ENCODE measurements around the gene NRXN3. TPM values are rescaled to one million over a fixed set of nuclear protein-coding genes. Genes with fewer than 3 reads are reported as not detected.

NRXN3 gene
- polyA plus RNA-seq, 1 donor (not counting 4 experiments of a cell fraction or from before 2014, with no cell fraction given): 0.89 TPM

DNA sequence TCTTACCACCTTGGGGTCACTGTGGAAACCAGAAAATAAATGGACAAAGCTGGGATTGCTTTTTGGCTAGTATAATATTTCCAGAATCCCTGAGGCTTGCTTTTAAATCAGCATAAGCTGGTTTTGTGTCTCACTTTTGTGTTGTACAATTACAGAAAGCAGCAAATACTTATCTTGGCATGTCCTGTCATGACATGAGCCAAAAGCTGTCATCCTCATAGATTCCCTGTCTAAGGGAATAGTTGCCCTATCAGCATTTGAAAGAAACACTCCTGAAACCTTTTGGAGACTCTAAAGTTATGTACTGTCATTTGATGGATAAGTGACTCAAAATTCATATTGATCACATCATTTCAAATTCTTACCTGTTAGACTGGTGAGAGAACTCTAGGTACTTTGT lies 987.2 kb downstream of the NRXN3 start:
- Histone ChIP-seq H4K20me1 (ENCODE audit: control insufficient read depth, extremely low read depth, insufficient read depth, low read length) (no peaks in the 10 kb centered on the region), H3K27me3 (ENCODE audit: control insufficient read depth, extremely low read depth, insufficient read depth, low read length) (no peaks in the 10 kb centered on the region), H3K4me1 (ENCODE audit: control insufficient read depth, extremely low read depth, insufficient read depth, low read length) (no peaks in the 10 kb centered on the region), H2AFZ (ENCODE audit: control insufficient read depth, low read length) (no peak overlapping the region), H3K9ac (ENCODE audit: control insufficient read depth, extremely low read depth, insufficient read depth, low read length) (no peak overlapping the region), H3K4me2 (ENCODE audit: control insufficient read depth, extremely low read depth, insufficient read depth, low read depth, low read length) (no peak overlapping the region), H3K9me3 (ENCODE audit: control insufficient read depth, low read depth, low read length) (no peaks in the 10 kb centered on the region), H3K36me3 (ENCODE audit: control insufficient read depth in 2 of 2, extremely low read depth in 1 of 2, insufficient read depth in 2 of 2, low read length in 2 of 2) (no peaks in the 10 kb centered on the region), H3K4me3 (ENCODE audit: control insufficient read depth in 2 of 3, extremely low read depth in 1 of 3, insufficient read depth in 2 of 3, low read depth in 1 of 3, low read length in 3 of 3) (no peak overlapping the region), H3K9me1 (ENCODE audit: control insufficient read depth, extremely low read depth, insufficient read depth, low read length) (no peaks in the 10 kb centered on the region), H3K27ac (ENCODE audit: control insufficient read depth, insufficient read depth, low read length) (no peak overlapping the region), H3K79me2 (ENCODE audit: control insufficient read depth, insufficient read depth, low read length) (no peaks in the 10 kb centered on the region)
- DNase-seq (ENCODE audit: low read depth, low spot score) (no peak), FAIRE-seq (no peak)
- TF ChIP-seq, protein P1, sequence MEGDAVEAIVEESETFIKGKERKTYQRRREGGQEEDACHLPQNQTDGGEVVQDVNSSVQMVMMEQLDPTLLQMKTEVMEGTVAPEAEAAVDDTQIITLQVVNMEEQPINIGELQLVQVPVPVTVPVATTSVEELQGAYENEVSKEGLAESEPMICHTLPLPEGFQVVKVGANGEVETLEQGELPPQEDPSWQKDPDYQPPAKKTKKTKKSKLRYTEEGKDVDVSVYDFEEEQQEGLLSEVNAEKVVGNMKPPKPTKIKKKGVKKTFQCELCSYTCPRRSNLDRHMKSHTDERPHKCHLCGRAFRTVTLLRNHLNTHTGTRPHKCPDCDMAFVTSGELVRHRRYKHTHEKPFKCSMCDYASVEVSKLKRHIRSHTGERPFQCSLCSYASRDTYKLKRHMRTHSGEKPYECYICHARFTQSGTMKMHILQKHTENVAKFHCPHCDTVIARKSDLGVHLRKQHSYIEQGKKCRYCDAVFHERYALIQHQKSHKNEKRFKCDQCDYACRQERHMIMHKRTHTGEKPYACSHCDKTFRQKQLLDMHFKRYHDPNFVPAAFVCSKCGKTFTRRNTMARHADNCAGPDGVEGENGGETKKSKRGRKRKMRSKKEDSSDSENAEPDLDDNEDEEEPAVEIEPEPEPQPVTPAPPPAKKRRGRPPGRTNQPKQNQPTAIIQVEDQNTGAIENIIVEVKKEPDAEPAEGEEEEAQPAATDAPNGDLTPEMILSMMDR (optimal IDR thresholded peaks at IDR 0.05 in 1 of 3, IDR thresholded peaks at IDR 0.05 in 1 of 3, conservative IDR thresholded peaks at IDR 0.05 in 1 of 3; ENCODE audit: extremely low read depth in 1 of 3, insufficient read depth in 2 of 3, low read length in 3 of 3): no peak
- TF ChIP-seq EZH2 (IDR thresholded peaks at IDR 0.05; ENCODE audit: low read length): no peak
- dilution Hi-C loops (cut with MboI; ENCODE audit: extremely low pct_ligation_motif_present, low sequenced_read_pairs): no loop called here

DNA sequence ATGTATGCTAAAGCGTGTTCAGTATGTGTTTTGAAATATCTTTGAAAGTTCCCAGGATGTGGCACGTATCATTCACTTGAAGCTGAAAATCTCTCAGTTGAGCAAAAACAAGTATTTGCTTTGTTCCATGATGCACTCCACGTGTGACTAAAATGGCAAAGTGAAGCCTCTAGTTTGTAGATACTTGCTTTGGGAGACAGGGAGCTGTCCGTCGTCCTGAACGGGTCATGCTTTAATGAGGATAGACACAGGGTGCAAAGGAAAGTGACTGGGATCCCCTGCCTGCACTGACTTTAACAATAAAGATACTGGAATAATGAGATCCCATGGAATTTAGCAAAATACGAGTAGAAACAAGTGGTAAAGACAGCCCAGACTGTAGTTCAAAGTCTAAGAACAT lies 991.4 kb downstream of the NRXN3 start:
- Histone ChIP-seq H3K27ac (ENCODE audit: control insufficient read depth, insufficient read depth, low read length) (no peak overlapping the region), H3K36me3 (ENCODE audit: control insufficient read depth in 2 of 2, extremely low read depth in 1 of 2, insufficient read depth in 2 of 2, low read length in 2 of 2) (no peaks in the 10 kb centered on the region), H3K27me3 (ENCODE audit: control insufficient read depth, extremely low read depth, insufficient read depth, low read length) (no peaks in the 10 kb centered on the region), H3K9ac (ENCODE audit: control insufficient read depth, extremely low read depth, insufficient read depth, low read length) (no peak overlapping the region), H4K20me1 (ENCODE audit: control insufficient read depth, extremely low read depth, insufficient read depth, low read length) (no peaks in the 10 kb centered on the region), H3K4me1 (ENCODE audit: control insufficient read depth, extremely low read depth, insufficient read depth, low read length) (no peaks in the 10 kb centered on the region), H3K9me1 (ENCODE audit: control insufficient read depth, extremely low read depth, insufficient read depth, low read length) (no peaks in the 10 kb centered on the region), H3K9me3 (ENCODE audit: control insufficient read depth, low read depth, low read length) (no peaks in the 10 kb centered on the region), H3K79me2 (ENCODE audit: control insufficient read depth, insufficient read depth, low read length) (no peaks in the 10 kb centered on the region), H3K4me2 (ENCODE audit: control insufficient read depth, extremely low read depth, insufficient read depth, low read depth, low read length) (no peak overlapping the region), H2AFZ (ENCODE audit: control insufficient read depth, low read length) (no peak overlapping the region), H3K4me3 (ENCODE audit: control insufficient read depth in 2 of 3, extremely low read depth in 1 of 3, insufficient read depth in 2 of 3, low read depth in 1 of 3, low read length in 3 of 3) (no peak overlapping the region)
- DNase-seq (ENCODE audit: low read depth, low spot score): no peak
- FAIRE-seq: no peak
- dilution Hi-C loops (cut with MboI; ENCODE audit: extremely low pct_ligation_motif_present, low sequenced_read_pairs): no loop called here
- TF ChIP-seq, protein P1 (optimal IDR thresholded peaks at IDR 0.05 in 1 of 3, IDR thresholded peaks at IDR 0.05 in 1 of 3, conservative IDR thresholded peaks at IDR 0.05 in 1 of 3; ENCODE audit: extremely low read depth in 1 of 3, insufficient read depth in 2 of 3, low read length in 3 of 3): no peak
- no peak for TF ChIP-seq EZH2 (IDR thresholded peaks at IDR 0.05; ENCODE audit: low read length)
